ENCODE results near the gene CCDC112.

The CCDC112 gene

GRCh38 chr5:115237066-115237465 lies 59.4 kb downstream of the CCDC112 start:
- H3K36me3 ChIP-seq, result peaks cover 45% of the 10 kb centered on the region
- H4K20me1 ChIP-seq, result no peaks in the 10 kb centered on the region; the same call in 1 of the 2 replicates
- H3K4me2 ChIP-seq, result no peak overlapping the region
- no peaks in the 10 kb centered on the region for H3K27me3 ChIP-seq
- no peaks in the 10 kb centered on the region for H3K9me3 ChIP-seq
- H3K4me1 ChIP-seq, result no peaks in the 10 kb centered on the region
- H3K9ac ChIP-seq, result no peak overlapping the region
- no peak for TF ChIP-seq Cebpa-rat (IDR thresholded peaks at IDR 0.05)
- no peak overlapping the region for H3K4me3 ChIP-seq
- no peak overlapping the region for H3K27ac ChIP-seq

GRCh38 chr5:115236599-115236998 lies 59.9 kb downstream of the CCDC112 start:
- Histone ChIP-seq H3K4me3 (no peak overlapping the region), H3K9ac (no peak overlapping the region), H3K4me1 (no peaks in the 10 kb centered on the region), H3K9me3 (no peaks in the 10 kb centered on the region), H3K36me3 (peaks cover 49% of the 10 kb centered on the region), H3K27me3 (no peaks in the 10 kb centered on the region), H4K20me1 (no peaks in the 10 kb centered on the region), H3K4me2 (no peak overlapping the region), H3K27ac (no peak overlapping the region)
- TF ChIP-seq Cebpa-rat (IDR thresholded peaks at IDR 0.05), result no peak

GRCh38 chr5:115231598-115231997 lies 64.9 kb downstream of the CCDC112 start:
- H3K9ac ChIP-seq, result no peak overlapping the region
- peaks cover 54% of the 10 kb centered on the region for H3K36me3 ChIP-seq
- no peaks in the 10 kb centered on the region for H3K9me3 ChIP-seq
- no peak overlapping the region for H3K27ac ChIP-seq
- H4K20me1 ChIP-seq, result no peaks in the 10 kb centered on the region
- H3K4me3 ChIP-seq, result no peak overlapping the region
- no peak overlapping the region for H3K4me2 ChIP-seq
- H3K27me3 ChIP-seq, result no peaks in the 10 kb centered on the region
- no peak for TF ChIP-seq Cebpa-rat (IDR thresholded peaks at IDR 0.05)
- no peaks in the 10 kb centered on the region for H3K4me1 ChIP-seq

- Histone ChIP-seq H3K27ac (no peak overlapping the region), H3K36me3 (peaks cover 61% of the 10 kb centered on the region)
- TF ChIP-seq Cebpa-rat (IDR thresholded peaks at IDR 0.05), result no peak
Observed at GRCh38 chr5:115229606-115230005, 66.8 kb downstream of the CCDC112 start.

GRCh38 chr5:115227281-115227680 lies 69.2 kb downstream of the CCDC112 start:
- Histone ChIP-seq H3K27ac (no peak overlapping the region), H3K4me2 (no peak overlapping the region), H3K4me1 (no peaks in the 10 kb centered on the region), H3K9me3 (no peaks in the 10 kb centered on the region), H4K20me1 (no peaks in the 10 kb centered on the region), H3K9ac (no peak overlapping the region), H3K36me3 (peaks cover 80% of the 10 kb centered on the region), H3K27me3 (no peaks in the 10 kb centered on the region), H3K4me3 (no peak overlapping the region)
- no peak for TF ChIP-seq Cebpa-rat (IDR thresholded peaks at IDR 0.05)

More at GRCh38 chr5:115229606-115230005, 66.8 kb downstream of the CCDC112 start:
- H3K4me3 ChIP-seq, result no peak overlapping the region
- H3K4me2 ChIP-seq, result no peak overlapping the region
- no peaks in the 10 kb centered on the region for H3K4me1 ChIP-seq
- H3K9ac ChIP-seq, result no peak overlapping the region
- no peaks in the 10 kb centered on the region for H3K9me3 ChIP-seq
- H4K20me1 ChIP-seq, result no peaks in the 10 kb centered on the region
- H3K27me3 ChIP-seq, result no peaks in the 10 kb centered on the region

Data from BLaER1 (cell line).